Astrocyte (in vitro differentiated cells and primary cell): ENCODE data around the gene IFIT1B. TPM values are rescaled to one million over a fixed set of nuclear protein-coding genes. Genes with fewer than 3 reads are reported as not detected.
A peak's percentile ranks its signal among the peaks of the same experiment; 100 is the strongest.

Source experiments
- DNase-seq: peaks from one replicate; pipeline ENCODE4 v3.0.0-alpha.2; 2010; ENCODE audit warnings: low read depth
- FAIRE-seq: peaks from 2 replicates; lab custom pipeline; 2011; peaks lifted over from hg19 to GRCh38; lab: Jason Lieb, UNC
- H2AFZ ChIP-seq: 2 replicates; pipeline ENCODE4 v1.6.0; 2012; ENCODE audit warnings: low read depth, low read length, inconsistent platforms
- H3K27ac ChIP-seq: 2 replicates; pipeline ENCODE4 v1.5.1; 2011; ENCODE audit warnings: low read depth, low read length, inconsistent platforms
- H3K27me3 ChIP-seq: 2 replicates; pipeline ENCODE4 v1.6.0; 2011; ENCODE audit warnings: low read length, inconsistent platforms; ENCODE audit not compliant: insufficient read depth
- H3K36me3 ChIP-seq: 2 replicates; pipeline ENCODE4 v1.5.1; 2011; ENCODE audit warnings: low read length, inconsistent platforms; ENCODE audit not compliant: insufficient read depth
- H3K4me1 ChIP-seq: 2 replicates; pipeline ENCODE4 v1.5.1; 2011; ENCODE audit warnings: low read length, inconsistent platforms; ENCODE audit not compliant: insufficient read depth
- H3K4me2 ChIP-seq: 2 replicates; pipeline ENCODE4 v1.6.0; 2012; ENCODE audit warnings: low read length, inconsistent platforms
- H3K4me3 ChIP-seq: 2 replicates; pipeline ENCODE4 v1.5.1; 2011; ENCODE audit warnings: low read depth, mild to moderate bottlenecking, low read length, inconsistent platforms; ENCODE audit not compliant: insufficient read depth
- H3K79me2 ChIP-seq: 2 replicates; pipeline ENCODE4 v1.6.0; 2012; ENCODE audit warnings: mild to moderate bottlenecking, low read length, inconsistent platforms; ENCODE audit not compliant: insufficient read depth
- H3K9ac ChIP-seq: 2 replicates; pipeline ENCODE4 v1.6.0; 2012; ENCODE audit warnings: mild to moderate bottlenecking, low read length, inconsistent platforms
- H3K9me3 ChIP-seq: 2 replicates; pipeline ENCODE4 v1.5.1; 2012; ENCODE audit warnings: low read depth, mild to moderate bottlenecking, low read length, inconsistent platforms; ENCODE audit not compliant: insufficient read depth
- H4K20me1 ChIP-seq: 2 replicates; pipeline ENCODE4 v1.6.0; 2012; ENCODE audit warnings: low read length, inconsistent platforms; ENCODE audit not compliant: insufficient read depth
- H3K27ac Mint-ChIP-seq: one replicate; pipeline ENCODE4 v1.8.0; 2021; ENCODE audit warnings: mild to moderate bottlenecking, mixed read lengths; ENCODE audit not compliant: unreplicated experiment
- H3K27me3 Mint-ChIP-seq: one replicate; pipeline ENCODE4 v1.8.0; 2021; ENCODE audit warnings: low read depth, mixed read lengths; ENCODE audit not compliant: unreplicated experiment
- H3K36me3 Mint-ChIP-seq: one replicate; pipeline ENCODE4 v1.8.0; 2021; ENCODE audit warnings: low read depth, mixed read lengths; ENCODE audit not compliant: unreplicated experiment
- H3K4me1 Mint-ChIP-seq: one replicate; pipeline ENCODE4 v1.8.0; 2021; ENCODE audit warnings: low read depth, mixed read lengths; ENCODE audit not compliant: unreplicated experiment
- H3K4me3 Mint-ChIP-seq: one replicate; pipeline ENCODE4 v1.8.0; 2021; ENCODE audit warnings: mild to moderate bottlenecking, moderate library complexity, mixed read lengths; ENCODE audit not compliant: unreplicated experiment
- H3K9me3 Mint-ChIP-seq: one replicate; pipeline ENCODE4 v1.8.0; 2021; ENCODE audit warnings: mild to moderate bottlenecking, mixed read lengths; ENCODE audit not compliant: unreplicated experiment
- EZH2 ChIP-seq: IDR thresholded peaks from 2 replicates; pipeline ENCODE4 v1.6.1; 2012; ENCODE audit warnings: mild to moderate bottlenecking, low read length, inconsistent platforms; ENCODE audit not compliant: insufficient read depth
- total RNA-seq: library from RNA; stranded (reverse); gene quantifications from 2 replicates; pipeline ENCODE4 v1.2.1, GENCODE V29; 2021
- TF ChIP-seq, protein P1 (sequence below): IDR thresholded peaks from 2 replicates; pipeline ENCODE4 v1.5.1; 2011; ENCODE audit warnings: low read depth, mild to moderate bottlenecking, inconsistent platforms, low read length, moderate library complexity; ENCODE audit not compliant: insufficient read depth

The IFIT1B gene
- total RNA-seq, 1 donor from 2014 or later: not detected

DNA sequence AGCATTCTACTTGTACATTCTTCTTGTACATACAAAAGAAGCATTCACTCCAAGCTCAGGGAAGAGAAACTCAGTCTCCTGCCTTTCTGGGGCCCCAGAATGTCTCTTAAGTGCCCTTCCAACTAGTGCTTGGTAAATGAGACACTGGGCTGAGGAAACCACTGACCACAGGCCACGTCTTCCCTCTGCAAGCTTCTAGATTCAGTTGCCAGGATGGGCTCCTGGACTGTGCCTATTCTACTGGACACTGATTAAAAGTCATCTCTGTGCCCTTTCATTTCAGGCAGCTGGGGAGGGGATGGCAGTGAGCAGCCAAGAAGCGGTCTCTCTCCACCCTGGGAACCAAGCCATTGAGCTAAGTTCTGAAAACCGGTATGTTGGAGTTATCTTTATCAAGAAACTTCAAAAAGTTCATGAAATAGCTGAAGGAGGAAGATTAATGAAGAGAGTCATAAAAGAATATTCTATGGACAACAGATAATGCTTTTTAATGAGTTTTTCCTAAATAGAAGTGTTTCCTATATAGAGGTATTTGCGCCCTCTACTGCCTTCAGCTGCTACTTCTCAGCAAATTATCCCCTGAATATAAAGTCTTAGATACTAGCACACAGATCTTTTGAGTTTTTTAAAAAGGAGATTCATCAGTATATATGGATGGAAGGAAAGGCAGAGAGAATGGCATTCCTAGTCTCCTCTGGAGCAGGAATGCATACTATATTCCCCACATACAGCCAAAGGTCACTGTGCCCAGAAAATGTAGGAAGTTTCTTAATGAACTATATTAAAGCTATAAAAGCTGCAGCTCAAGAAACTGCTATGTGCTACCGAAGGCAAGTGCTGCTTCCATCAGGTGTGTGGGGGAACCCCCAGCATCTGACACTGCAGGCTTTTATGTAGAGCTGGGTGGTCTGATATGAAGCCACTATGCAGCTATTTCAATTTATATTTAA lies 8.4 kb upstream of the IFIT1B start:
- Histone ChIP-seq H2AFZ (peak overlapping the region; percentile 21), H3K27ac (no peak overlapping the region)
- no peak overlapping the region for H3K27ac Mint-ChIP-seq

DNA sequence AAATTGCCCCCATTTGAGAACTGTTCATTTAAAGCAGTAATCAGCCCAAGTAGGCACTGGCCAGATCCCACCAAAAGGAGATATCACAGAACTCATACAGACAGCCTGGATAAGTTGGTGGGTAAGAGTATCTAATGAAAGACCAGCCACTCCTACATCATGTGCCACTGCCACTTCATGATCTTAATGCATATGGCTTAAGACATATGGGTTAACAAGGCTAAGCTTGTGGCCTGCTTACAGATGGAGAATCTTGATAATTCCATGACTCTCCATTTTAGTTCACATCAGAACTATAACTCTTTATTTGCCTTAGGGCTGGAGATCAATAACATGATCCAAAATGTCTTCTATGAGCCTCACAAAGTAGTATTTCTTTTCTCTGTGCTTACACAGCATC lies 6.8 kb upstream of the IFIT1B start:
- no peak for FAIRE-seq
- no peak overlapping the region for H3K27ac ChIP-seq
- H3K4me2 ChIP-seq: no peak overlapping the region
- Mint-ChIP-seq H3K27me3 (no peaks in the 10 kb centered on the region), H3K4me3 (no peak overlapping the region), H3K27ac (no peak overlapping the region), H3K36me3 (no peaks in the 10 kb centered on the region), H3K4me1 (peaks cover 23% of the 10 kb centered on the region), H3K9me3 (peaks cover under 1% of the 10 kb centered on the region)
- H3K9ac ChIP-seq: no peak overlapping the region
- no peaks in the 10 kb centered on the region for H3K79me2 ChIP-seq
- H2AFZ ChIP-seq: no peak overlapping the region
- H3K4me1 ChIP-seq: peaks cover 22% of the 10 kb centered on the region
- H4K20me1 ChIP-seq: no peaks in the 10 kb centered on the region
- peaks cover 3% of the 10 kb centered on the region for H3K27me3 ChIP-seq
- TF ChIP-seq, protein P1, sequence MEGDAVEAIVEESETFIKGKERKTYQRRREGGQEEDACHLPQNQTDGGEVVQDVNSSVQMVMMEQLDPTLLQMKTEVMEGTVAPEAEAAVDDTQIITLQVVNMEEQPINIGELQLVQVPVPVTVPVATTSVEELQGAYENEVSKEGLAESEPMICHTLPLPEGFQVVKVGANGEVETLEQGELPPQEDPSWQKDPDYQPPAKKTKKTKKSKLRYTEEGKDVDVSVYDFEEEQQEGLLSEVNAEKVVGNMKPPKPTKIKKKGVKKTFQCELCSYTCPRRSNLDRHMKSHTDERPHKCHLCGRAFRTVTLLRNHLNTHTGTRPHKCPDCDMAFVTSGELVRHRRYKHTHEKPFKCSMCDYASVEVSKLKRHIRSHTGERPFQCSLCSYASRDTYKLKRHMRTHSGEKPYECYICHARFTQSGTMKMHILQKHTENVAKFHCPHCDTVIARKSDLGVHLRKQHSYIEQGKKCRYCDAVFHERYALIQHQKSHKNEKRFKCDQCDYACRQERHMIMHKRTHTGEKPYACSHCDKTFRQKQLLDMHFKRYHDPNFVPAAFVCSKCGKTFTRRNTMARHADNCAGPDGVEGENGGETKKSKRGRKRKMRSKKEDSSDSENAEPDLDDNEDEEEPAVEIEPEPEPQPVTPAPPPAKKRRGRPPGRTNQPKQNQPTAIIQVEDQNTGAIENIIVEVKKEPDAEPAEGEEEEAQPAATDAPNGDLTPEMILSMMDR: no peak
- no peak for TF ChIP-seq EZH2
- no peak for DNase-seq
- H3K9me3 ChIP-seq: no peaks in the 10 kb centered on the region
- no peak overlapping the region for H3K4me3 ChIP-seq
- no peaks in the 10 kb centered on the region for H3K36me3 ChIP-seq

More for the DNA sequence above, 8.4 kb upstream of the IFIT1B start:
- no peak overlapping the region for H3K9ac ChIP-seq
- Mint-ChIP-seq H3K27me3 (no peaks in the 10 kb centered on the region), H3K9me3 (peaks cover 5% of the 10 kb centered on the region), H3K36me3 (no peaks in the 10 kb centered on the region), H3K4me1 (peaks cover 19% of the 10 kb centered on the region), H3K4me3 (no peak overlapping the region)
- peaks cover 3% of the 10 kb centered on the region for H3K27me3 ChIP-seq
- DNase-seq (peak; percentile 73), FAIRE-seq (no peak)
- H3K4me2 ChIP-seq: peak overlapping the region; percentile 17
- no peaks in the 10 kb centered on the region for H3K79me2 ChIP-seq
- no peaks in the 10 kb centered on the region for H3K36me3 ChIP-seq
- no peaks in the 10 kb centered on the region for H3K9me3 ChIP-seq
- H4K20me1 ChIP-seq: no peaks in the 10 kb centered on the region
- TF ChIP-seq, protein P1: peak; percentile 60
- no peak for TF ChIP-seq EZH2
- peaks cover 18% of the 10 kb centered on the region for H3K4me1 ChIP-seq
- no peak overlapping the region for H3K4me3 ChIP-seq

DNA sequence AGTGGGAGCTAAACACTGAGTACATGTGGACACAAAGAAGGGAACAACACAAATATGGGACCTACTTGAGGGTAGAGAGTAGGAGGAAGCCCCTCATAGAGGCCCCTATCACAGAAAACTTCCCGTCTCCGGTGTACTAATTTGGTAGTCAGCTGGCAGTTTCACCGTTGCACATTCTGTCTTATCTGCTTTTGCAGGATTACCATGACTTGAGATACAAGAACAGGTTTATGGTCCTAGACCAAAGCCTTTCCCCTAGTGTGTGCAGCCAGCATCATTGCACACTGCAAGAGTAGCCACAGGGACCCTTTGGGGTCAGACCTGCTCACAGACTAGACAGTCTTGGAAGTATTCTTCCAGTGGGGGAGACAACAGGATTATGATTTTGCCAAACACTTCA lies 5.9 kb upstream of the IFIT1B start:
- H3K36me3 Mint-ChIP-seq: no peaks in the 10 kb centered on the region
- Histone ChIP-seq H3K4me2 (no peak overlapping the region), H3K4me3 (no peak overlapping the region), H2AFZ (no peak overlapping the region), H3K27ac (no peak overlapping the region), H3K9me3 (no peaks in the 10 kb centered on the region), H3K79me2 (no peaks in the 10 kb centered on the region), H4K20me1 (no peaks in the 10 kb centered on the region), H3K4me1 (peaks cover 22% of the 10 kb centered on the region), H3K27me3 (peaks cover 3% of the 10 kb centered on the region), H3K36me3 (no peaks in the 10 kb centered on the region), H3K9ac (no peak overlapping the region)
- no peak overlapping the region for H3K4me3 Mint-ChIP-seq
- DNase-seq (no peak), FAIRE-seq (no peak)
- TF ChIP-seq EZH2: no peak
- TF ChIP-seq, protein P1: no peak
- H3K9me3 Mint-ChIP-seq: no peaks in the 10 kb centered on the region
- no peak overlapping the region for H3K27ac Mint-ChIP-seq
- H3K27me3 Mint-ChIP-seq: no peaks in the 10 kb centered on the region
- H3K4me1 Mint-ChIP-seq: peaks cover 23% of the 10 kb centered on the region
